HG02885 (cell line): Measurements from ENCODE around the gene MCC.

Experiments used
- ATAC-seq: cut with Tn5 transposase; IDR thresholded peaks from one replicate; pipeline ENCODE4 v1.9.1; 2021; ENCODE audit warnings: mild to moderate bottlenecking; ENCODE audit not compliant: unreplicated experiment, poor library complexity

The MCC gene

GRCh38 chr5:113233606-113234005 lies 254.6 kb downstream of the MCC start:
- no peak for ATAC-seq

- ATAC-seq: no peak
These were observed 255.6 kb downstream of the MCC start for GRCh38 chr5:113232667-113233066.

- ATAC-seq: no peak
These were observed 256.0 kb downstream of the MCC start for GRCh38 chr5:113232221-113232620.

GRCh38 chr5:113231653-113232000 lies 256.6 kb downstream of the MCC start:
- ATAC-seq: no peak

GRCh38 chr5:113230711-113231652 lies 257.3 kb downstream of the MCC start:
- ATAC-seq: no peak

- ATAC-seq: no peak
These were observed 260.5 kb downstream of the MCC start for GRCh38 chr5:113227798-113228197.

GRCh38 chr5:113226116-113226736 lies 262.0 kb downstream of the MCC start:
- ATAC-seq: no peak

GRCh38 chr5:113225259-113225658 lies 263.0 kb downstream of the MCC start:
- ATAC-seq: no peak

GRCh38 chr5:113224605-113225065 lies 263.6 kb downstream of the MCC start:
- ATAC-seq: no peak

- ATAC-seq: no peak
These were observed 264.2 kb downstream of the MCC start for GRCh38 chr5:113223831-113224604.

GRCh38 chr5:113223315-113223714 lies 264.9 kb downstream of the MCC start:
- no peak for ATAC-seq

- ATAC-seq: no peak
These were observed 266.7 kb downstream of the MCC start for GRCh38 chr5:113221294-113222176.

GRCh38 chr5:113219695-113220094 lies 268.6 kb downstream of the MCC start:
- ATAC-seq: no peak

- no peak for ATAC-seq
These were observed 269.2 kb downstream of the MCC start for GRCh38 chr5:113218906-113219517.

GRCh38 chr5:113218200-113218599 lies 270.1 kb downstream of the MCC start:
- no peak for ATAC-seq

- ATAC-seq: no peak
These were observed 270.6 kb downstream of the MCC start for GRCh38 chr5:113217619-113218184.

- no peak for ATAC-seq
These were observed 271.7 kb downstream of the MCC start for GRCh38 chr5:113216545-113216944.

- ATAC-seq: no peak
These were observed 272.7 kb downstream of the MCC start for GRCh38 chr5:113215401-113216060.
